GM12878 (cell line): ENCODE data around the gene CORO1C. TPM values are rescaled to one million over a fixed set of nuclear protein-coding genes. Genes with fewer than 3 reads are reported as not detected.
A peak's percentile ranks its signal among the peaks of the same experiment; 100 is the strongest.

Experiments used
- ATAC-seq: fragments of 200-7000 bp; cut with Tn5 transposase; 3 replicates; pipeline ENCODE4 v1.9.1; 2020; ENCODE audit warnings: mild to moderate bottlenecking, moderate library complexity
- BruUV-seq: library from RNA; stranded (reverse); fragments of 400-500 nt; replicated peaks from 2 replicates; lab custom pipeline; 2021; lab: Mats Ljungman, UMichigan
- CTCF ChIA-PET: fragments of 300-600 bp; sonication (Branson Sonifier 250); formaldehyde crosslinking; extraction: SDS; loops from one replicate; lab custom pipeline; 2021; ENCODE audit warnings: inconsistent platforms; lab: Yijun Ruan, JAX
- POLR2A ChIA-PET: fragments of 350-600 bp; formaldehyde crosslinking; extraction: SDS; loops from one replicate; lab custom pipeline; 2021; ENCODE audit warnings: inconsistent platforms; lab: Charles Lee
- RAD21 ChIA-PET: fragments of 300-600 bp; sonication (Branson Sonifier 250); formaldehyde crosslinking; loops from one replicate; lab custom pipeline; 2023; ENCODE audit warnings: antibody characterized with exemption; ENCODE audit not compliant: unreplicated experiment; lab: Charles Lee
- SMC1A ChIA-PET: fragments of 300-600 bp; sonication (Branson Sonifier 250); formaldehyde crosslinking; loops from one replicate; lab custom pipeline; 2023; ENCODE audit not compliant: unreplicated experiment, uncharacterized antibody; lab: Charles Lee
- DNase-seq: peaks from one replicate; pipeline ENCODE4 v3.0.0-alpha.2; 2011; ENCODE audit warnings: low read depth, low spot score
- FAIRE-seq: peaks from 3 replicates; lab custom pipeline; 2011; peaks lifted over from hg19 to GRCh38; lab: Jason Lieb, UNC
- H2AFZ ChIP-seq: 2 replicates; pipeline ENCODE4 v1.6.0; 2011; ENCODE audit warnings: low read depth, low read length, control low read depth; ENCODE audit not compliant: control insufficient read depth
- H3K27ac ChIP-seq: 2 replicates; pipeline ENCODE4 v1.5.1; 2011; ENCODE audit warnings: control low read depth; ENCODE audit not compliant: control insufficient read depth, insufficient read depth
- H3K27me3 ChIP-seq, 2 experiments: replicated peaks in 1 of 2; 2 replicates each; pipeline versions ENCODE4 v1.6.0 to v1.6.1; 2011; ENCODE audit warnings: low read length in 1 of 2; ENCODE audit not compliant: control insufficient read depth in 2 of 2, insufficient read depth in 2 of 2
- H3K36me3 ChIP-seq, 2 experiments: 2 replicates each; pipeline ENCODE4 v1.5.1; 2011; ENCODE audit warnings: low read length in 1 of 2; ENCODE audit not compliant: control insufficient read depth in 2 of 2, insufficient read depth in 2 of 2
- H3K4me1 ChIP-seq: 2 replicates; pipeline ENCODE4 v1.6.1; 2011; ENCODE audit warnings: mild to moderate bottlenecking, low read length, moderate library complexity, mixed read lengths; ENCODE audit not compliant: control insufficient read depth, insufficient read depth
- H3K4me2 ChIP-seq: 2 replicates; pipeline ENCODE4 v1.6.0; 2011; ENCODE audit warnings: control low read depth; ENCODE audit not compliant: control insufficient read depth, insufficient read depth
- H3K4me3 ChIP-seq: fragments of 200-600 bp; sonication (generic); 2 replicates; pipeline ENCODE4 v1.5.1; 2016
- H3K79me2 ChIP-seq: 2 replicates; pipeline ENCODE4 v1.6.0; 2011; ENCODE audit warnings: low read length; ENCODE audit not compliant: control insufficient read depth, insufficient read depth
- H3K9ac ChIP-seq: 2 replicates; pipeline ENCODE4 v1.8.0; 2011; ENCODE audit warnings: low read length, control low read depth, mixed read lengths; ENCODE audit not compliant: control insufficient read depth, insufficient read depth
- H3K9me3 ChIP-seq: replicated peaks from 3 replicates; pipeline ENCODE4 v1.5.1; 2011; ENCODE audit warnings: mild to moderate bottlenecking, low read length; ENCODE audit not compliant: control insufficient read depth, insufficient read depth
- H4K20me1 ChIP-seq: 2 replicates; pipeline ENCODE4 v1.6.0; 2011; ENCODE audit not compliant: control insufficient read depth, insufficient read depth
- BACH1 ChIP-seq: fragments of 450-650 bp; IDR thresholded peaks from 2 replicates; pipeline ENCODE4 v1.6.1; 2017; ENCODE audit warnings: mild to moderate bottlenecking, borderline replicate concordance
- BMI1 ChIP-seq: fragments of 450-650 bp; IDR thresholded peaks from 2 replicates; pipeline ENCODE4 v1.6.1; 2016; ENCODE audit warnings: mild to moderate bottlenecking, moderate library complexity, borderline replicate concordance
- HSF1 ChIP-seq: fragments of 150-350 bp; IDR thresholded peaks from 2 replicates; pipeline ENCODE4 v1.6.1; 2014; ENCODE audit warnings: mild to moderate bottlenecking, low read depth, low read length
- IKZF2 ChIP-seq, 2 experiments: fragments of 450-650 bp; IDR thresholded peaks; 2 replicates each; pipeline ENCODE4 v1.6.1; 2017; ENCODE audit warnings: mild to moderate bottlenecking in 2 of 2, moderate library complexity in 2 of 2
- JUNB ChIP-seq: IDR thresholded peaks from 2 replicates; pipeline ENCODE4 v1.6.1; 2016; ENCODE audit warnings: antibody characterized with exemption, mild to moderate bottlenecking
- NRF1 ChIP-seq: conservative IDR thresholded peaks from 2 replicates; pipeline ENCODE4 v1.6.1; 2011; ENCODE audit warnings: mild to moderate bottlenecking, low read depth, low read length, improper control_type of control experiment
- PAX5 ChIP-seq: IDR thresholded peaks from 2 replicates; pipeline ENCODE4 v1.6.1; 2011; ENCODE audit warnings: low read depth, low read length, borderline replicate concordance
- PKNOX1 ChIP-seq: fragments of 450-650 bp; IDR thresholded peaks from 2 replicates; pipeline ENCODE4 v1.6.1; 2016; ENCODE audit warnings: mild to moderate bottlenecking
- RUNX3 ChIP-seq: IDR thresholded peaks from 2 replicates; pipeline ENCODE4 v1.6.1; 2012; ENCODE audit warnings: low read length, inconsistent platforms
- SMC3 ChIP-seq: IDR thresholded peaks from 2 replicates; pipeline ENCODE4 v1.6.1; 2011; ENCODE audit warnings: low read length, improper control_type of control experiment, borderline replicate concordance
- TCF12 ChIP-seq: IDR thresholded peaks from 2 replicates; pipeline ENCODE4 v1.6.1; 2011; ENCODE audit warnings: low read depth, mild to moderate bottlenecking, low read length
- ZNF217 ChIP-seq: fragments of 450-650 bp; IDR thresholded peaks from 2 replicates; pipeline ENCODE4 v1.6.1; 2017; ENCODE audit warnings: antibody characterized with exemption, mild to moderate bottlenecking
- WGBS: methylation state at CpG from one replicate; pipeline ENCODE4 v1.1.6; 2016; ENCODE audit warnings: low lambda C conversion rate; ENCODE audit not compliant: insufficient replicate concordance, insufficient coverage; ENCODE audit errors: missing lambda C conversion rate; 5-methylcytosine and 5-hydroxymethylcytosine counted together
- in situ Hi-C: fragments of 300-500 bp; cut with MboI; formaldehyde crosslinking; loops from 9 replicates; pipeline ENCODE4 v1.14.3; 2018; ENCODE audit warnings: mixed read lengths
- intact Hi-C: fragments of 100-400 bp; cut with micrococcal nuclease; formaldehyde crosslinking; loops from one replicate; pipeline ENCODE4 v1.14.2; 2022; ENCODE audit not compliant: unreplicated experiment
- polyA plus RNA-seq, 11 experiments: library from polyadenylated mRNA; depleted of rRNA in 4 of 11; unstranded in 6 of 11; stranded (reverse) in 5 of 11; fragments of >200 nt; fragmentation: Nextera tagmentation in 4 of 11; fragmentation: Illumina TruSeq in 1 of 11; extraction: Ambion mirVana in 4 of 11; extraction: Trizol in 1 of 11; gene quantifications; 1 replicate in 1 of 11; 2 replicates in 10 of 11; pipeline versions ENCODE4 v1.2.1 to v1.2.3, GENCODE V29; 2011 to 2016; ENCODE audit warnings: inconsistent platforms in 2 of 11, missing spikeins in 2 of 11, low read depth in 1 of 11
- total RNA-seq, 4 experiments: library from RNA; depleted of rRNA in 3 of 4; stranded (reverse); fragments of >200 nt in 3 of 4; fragmentation: Illumina TruSeq in 1 of 4; extraction: Trizol in 1 of 4; gene quantifications; 2 replicates each; pipeline versions ENCODE4 v1.2.1 to v1.2.3, GENCODE V29; 2013 to 2021

The CORO1C gene
- total and polyA plus RNA-seq, 10 of the 15 experiments (the other 5 are each of a cell fraction or from before 2014, with no cell fraction given): 52.7 to 254 (median 171) TPM

DNA sequence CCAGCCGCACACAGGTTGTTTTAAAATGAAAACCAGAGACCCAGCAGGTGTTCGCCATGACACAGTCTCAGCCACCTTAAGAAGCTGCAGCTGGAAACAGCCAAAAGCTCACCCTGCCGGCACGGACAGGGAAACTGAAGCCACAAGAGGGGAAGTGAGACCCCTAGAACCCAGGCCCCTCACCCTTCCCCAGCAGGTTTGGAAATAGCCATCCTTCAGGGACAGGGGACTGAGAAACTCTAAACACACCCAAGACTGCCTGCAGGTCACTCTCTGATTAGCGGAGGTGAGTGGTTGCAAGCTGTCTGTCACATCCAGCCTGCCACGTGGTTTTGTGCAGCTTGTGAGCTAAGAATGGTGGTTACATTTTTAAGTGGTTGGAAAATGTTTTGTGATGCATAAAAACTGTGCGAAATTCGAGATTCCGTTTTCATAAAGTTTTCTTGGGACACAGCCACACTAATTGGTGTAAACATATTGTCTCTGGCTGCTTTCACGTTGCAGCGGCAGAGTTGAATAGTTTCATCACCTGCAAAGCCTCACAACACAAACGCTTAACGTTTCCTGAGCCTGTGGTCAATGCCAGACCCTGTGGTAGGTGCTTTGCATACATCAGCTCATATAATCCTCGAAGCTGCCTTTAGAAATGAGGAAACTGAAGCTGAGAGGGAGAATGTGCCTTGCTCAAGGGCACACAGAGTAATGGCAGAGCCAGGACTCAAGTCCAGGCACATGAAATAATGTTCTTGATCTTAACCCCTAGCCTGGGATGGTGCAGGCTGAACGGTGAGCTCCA, 95.9 kb downstream of the CORO1C start (continued):
- TF ChIP-seq JUNB: no peak; the same call in 1 of the 2 replicates
- TF ChIP-seq ZNF217: peak; percentile 57; the same call in 1 of the 2 replicates
- no peak; the same call in 1 of the 2 replicates for TF ChIP-seq SMC3
- no peak for TF ChIP-seq NRF1
- TF ChIP-seq IKZF2 (IDR thresholded peaks at IDR 0.05): peak; percentile 93 to 95
- peak; percentile 58; the same call in 1 of the 2 replicates for TF ChIP-seq BACH1
- TF ChIP-seq BMI1: no peak
- TF ChIP-seq TCF12: peak; percentile 96
- TF ChIP-seq PKNOX1: peak; percentile 97
- peak; percentile 82; the same call in 1 of the 2 replicates for TF ChIP-seq PAX5
- peak; percentile 95 for TF ChIP-seq RUNX3

DNA sequence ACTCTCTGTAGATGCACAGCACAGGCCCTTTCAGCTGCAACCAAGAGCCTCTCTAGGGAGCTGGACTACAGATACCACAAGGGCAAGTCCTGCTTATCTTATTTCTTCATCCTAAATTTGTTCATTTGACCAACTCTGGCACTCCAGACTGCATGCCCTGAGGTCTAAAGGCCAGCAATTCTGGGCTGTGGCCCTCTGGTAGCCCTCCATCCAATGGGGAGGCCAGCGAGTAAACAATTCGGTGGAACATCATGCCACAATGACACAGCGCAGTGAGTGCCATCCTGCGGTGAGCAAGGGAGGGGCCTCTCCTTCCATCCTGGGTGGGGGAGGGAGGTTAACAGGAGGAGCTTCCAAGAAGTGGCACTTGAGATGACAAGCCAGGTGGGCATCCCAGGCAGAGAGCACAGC, 97.0 kb downstream of the CORO1C start:
- peaks cover 87% of the 10 kb centered on the region for H3K4me1 ChIP-seq
- SMC1A ChIA-PET: interaction anchor here (0.7 to 16.7 kb wide), 10 partner anchors 15 to 169 kb away, joined by 3 to 397 read pairs (median 16); partner anchors contain the start of genes ISCU and SART3
- no peaks in the 10 kb centered on the region for H3K36me3 ChIP-seq
- POLR2A ChIA-PET: interaction anchor here (1.2 to 10.5 kb wide), 8 partner anchors 12 to 299 kb away, joined by 3 to 199 read pairs (median 5); partner anchors contain the start of gene ISCU
- peak overlapping the region; percentile 86 for H3K27ac ChIP-seq
- no peak for FAIRE-seq
- H3K27me3 ChIP-seq: no peaks in the 10 kb centered on the region
- TF ChIP-seq IKZF2 (IDR thresholded peaks at IDR 0.05) (peak in 1 of 2 experiments; percentile 9; a peak in 1 of 4 replicates), HSF1 (no peak)
- intact Hi-C loops: loop anchor here (10.0 kb wide), 2 partner anchors 300 to 460 kb away; partner anchors contain the start of genes ALKBH2, CMKLR1 and UNG
- H4K20me1 ChIP-seq: no peaks in the 10 kb centered on the region
- no peak for DNase-seq
- peak; percentile 2 for ATAC-seq
- H3K4me3 ChIP-seq: peak overlapping the region; percentile 76; the same call in 1 of the 2 replicates
- in situ Hi-C loops: loop anchor here (10.0 kb wide), 1 partner anchor 460 kb away; the partner anchor contains the start of genes ALKBH2 and UNG
- H3K9ac ChIP-seq: peak overlapping the region; percentile 62
- BruUV-seq: no TSS peak
- CTCF ChIA-PET: interaction anchor here (0.7 to 17.2 kb wide), 7 partner anchors 16 to 316 kb away, joined by 3 to 244 read pairs (median 6); partner anchors contain the start of gene ISCU
- H2AFZ ChIP-seq: no peak overlapping the region
- H3K79me2 ChIP-seq: peaks cover 31% of the 10 kb centered on the region
- RAD21 ChIA-PET: interaction anchor here (0.7 to 17.3 kb wide), 11 partner anchors 16 to 216 kb away, joined by 3 to 413 read pairs (median 17); partner anchors contain the start of genes CORO1C, ISCU and SART3
- H3K4me2 ChIP-seq: peak overlapping the region; percentile 78
- H3K9me3 ChIP-seq: no peaks in the 10 kb centered on the region
- 32% methylated on average over 4 of the region's 4 CpGs for WGBS
